Measurements from ENCODE around the gene MUSTN1. TPM values are rescaled to one million over a fixed set of nuclear protein-coding genes. Genes with fewer than 3 reads are reported as not detected.

Gene MUSTN1
- 1.4 TPM in 1 of 2 replicates, not detected in the other for total RNA-seq

DNA sequence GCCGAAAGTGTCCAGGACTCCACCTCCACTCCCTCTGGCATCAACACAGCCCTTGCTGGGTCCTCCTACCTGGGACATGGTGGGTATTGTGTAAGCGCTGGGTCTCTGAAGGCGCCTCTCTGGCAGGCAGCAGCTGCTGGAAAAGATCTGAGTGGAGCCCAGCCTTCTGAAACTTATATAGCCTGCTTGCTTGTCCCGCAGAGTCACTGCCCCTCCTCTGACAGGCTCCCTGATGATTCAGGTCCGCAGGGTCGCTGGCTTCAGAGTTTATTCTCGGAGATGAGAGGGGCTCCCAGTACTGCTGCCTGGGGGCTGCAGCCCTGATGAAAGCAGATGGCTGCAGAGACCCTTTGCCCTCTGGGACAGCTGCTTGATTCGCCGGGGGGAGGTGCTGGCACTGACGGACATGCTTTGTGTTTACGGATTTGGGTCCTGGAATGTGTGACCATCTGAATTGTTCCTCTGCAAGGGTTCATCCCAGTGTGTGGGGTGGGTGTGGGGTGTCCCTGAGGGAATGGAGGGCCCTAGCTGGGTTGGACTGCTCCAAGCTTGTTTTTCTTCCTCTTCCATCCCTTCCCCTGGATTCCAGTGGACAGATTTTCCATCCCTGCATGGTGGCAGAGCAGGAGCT is at the start of gene MUSTN1:
Gene MUSTN1, minus strand, starts transcription at position 149 of the 631 bp plus-strand sequence. Its CDS starts 71 bp downstream, at position 78.
- Histone ChIP-seq H3K9me3 (ENCODE audit: low read depth, low read length) (no peaks in the 10 kb centered on the region), H3K79me2 (ENCODE audit: insufficient read depth, low read length) (no peaks in the 10 kb centered on the region), H3K27me3 (ENCODE audit: insufficient read depth, low read length) (no peaks in the 10 kb centered on the region), H3K4me2 (ENCODE audit: insufficient read depth, low read length) (no peak within 1 kb of the TSS), H3K4me1 (ENCODE audit: insufficient read depth, low read length) (peaks cover 21% of the 10 kb centered on the region), H3K27ac (ENCODE audit: low read depth, low read length) (no peak within 1 kb of the TSS), H4K20me1 (ENCODE audit: insufficient read depth, low read length) (peaks cover 12% of the 10 kb centered on the region), H3K4me3 (ENCODE audit: insufficient read depth, low read length) (no peak within 1 kb of the TSS), H3K36me3 (ENCODE audit: insufficient read depth, low read length) (peaks cover 3% of the 10 kb centered on the region), H2AFZ (ENCODE audit: low read length) (no peak within 1 kb of the TSS)
- TF ChIP-seq, protein P1, sequence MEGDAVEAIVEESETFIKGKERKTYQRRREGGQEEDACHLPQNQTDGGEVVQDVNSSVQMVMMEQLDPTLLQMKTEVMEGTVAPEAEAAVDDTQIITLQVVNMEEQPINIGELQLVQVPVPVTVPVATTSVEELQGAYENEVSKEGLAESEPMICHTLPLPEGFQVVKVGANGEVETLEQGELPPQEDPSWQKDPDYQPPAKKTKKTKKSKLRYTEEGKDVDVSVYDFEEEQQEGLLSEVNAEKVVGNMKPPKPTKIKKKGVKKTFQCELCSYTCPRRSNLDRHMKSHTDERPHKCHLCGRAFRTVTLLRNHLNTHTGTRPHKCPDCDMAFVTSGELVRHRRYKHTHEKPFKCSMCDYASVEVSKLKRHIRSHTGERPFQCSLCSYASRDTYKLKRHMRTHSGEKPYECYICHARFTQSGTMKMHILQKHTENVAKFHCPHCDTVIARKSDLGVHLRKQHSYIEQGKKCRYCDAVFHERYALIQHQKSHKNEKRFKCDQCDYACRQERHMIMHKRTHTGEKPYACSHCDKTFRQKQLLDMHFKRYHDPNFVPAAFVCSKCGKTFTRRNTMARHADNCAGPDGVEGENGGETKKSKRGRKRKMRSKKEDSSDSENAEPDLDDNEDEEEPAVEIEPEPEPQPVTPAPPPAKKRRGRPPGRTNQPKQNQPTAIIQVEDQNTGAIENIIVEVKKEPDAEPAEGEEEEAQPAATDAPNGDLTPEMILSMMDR (IDR thresholded peaks at IDR 0.05; ENCODE audit: extremely low read depth, low read depth, low read length) = no peak
- peak; percentile 54 for DNase-seq (ENCODE audit: insufficient read length, low spot score, missing footprints)

- Histone ChIP-seq H3K4me2 (ENCODE audit: insufficient read depth, low read length) (no peak overlapping the region), H3K36me3 (ENCODE audit: insufficient read depth, low read length) (no peaks in the 10 kb centered on the region), H4K20me1 (ENCODE audit: insufficient read depth, low read length) (peaks cover 9% of the 10 kb centered on the region), H3K4me1 (ENCODE audit: insufficient read depth, low read length) (no peaks in the 10 kb centered on the region), H3K79me2 (ENCODE audit: insufficient read depth, low read length) (peaks cover 13% of the 10 kb centered on the region), H2AFZ (ENCODE audit: low read length) (no peak overlapping the region), H3K27me3 (ENCODE audit: insufficient read depth, low read length) (no peaks in the 10 kb centered on the region), H3K9me3 (ENCODE audit: low read depth, low read length) (no peaks in the 10 kb centered on the region), H3K27ac (ENCODE audit: low read depth, low read length) (no peak overlapping the region), H3K4me3 (ENCODE audit: insufficient read depth, low read length) (no peak overlapping the region)
- no peak for DNase-seq (ENCODE audit: insufficient read length, low spot score, missing footprints)
- TF ChIP-seq, protein P1 (IDR thresholded peaks at IDR 0.05; ENCODE audit: extremely low read depth, low read depth, low read length) = no peak
Observed at GRCh38 chr3:52882377-52882776, 47.6 kb upstream of the MUSTN1 start.

GRCh38 chr3:52881871-52882270 is 47.1 kb upstream of the MUSTN1 start:
- Histone ChIP-seq H3K4me1 (ENCODE audit: insufficient read depth, low read length) (no peaks in the 10 kb centered on the region), H3K27me3 (ENCODE audit: insufficient read depth, low read length) (no peaks in the 10 kb centered on the region), H2AFZ (ENCODE audit: low read length) (no peak overlapping the region), H3K4me2 (ENCODE audit: insufficient read depth, low read length) (no peak overlapping the region), H3K36me3 (ENCODE audit: insufficient read depth, low read length) (no peaks in the 10 kb centered on the region), H3K79me2 (ENCODE audit: insufficient read depth, low read length) (peaks cover 8% of the 10 kb centered on the region), H3K4me3 (ENCODE audit: insufficient read depth, low read length) (no peak overlapping the region), H4K20me1 (ENCODE audit: insufficient read depth, low read length) (peaks cover 7% of the 10 kb centered on the region), H3K27ac (ENCODE audit: low read depth, low read length) (no peak overlapping the region), H3K9me3 (ENCODE audit: low read depth, low read length) (no peaks in the 10 kb centered on the region)
- peak; percentile 29 for DNase-seq (ENCODE audit: insufficient read length, low spot score, missing footprints)
- TF ChIP-seq, protein P1 (IDR thresholded peaks at IDR 0.05; ENCODE audit: extremely low read depth, low read depth, low read length) = no peak

DNA sequence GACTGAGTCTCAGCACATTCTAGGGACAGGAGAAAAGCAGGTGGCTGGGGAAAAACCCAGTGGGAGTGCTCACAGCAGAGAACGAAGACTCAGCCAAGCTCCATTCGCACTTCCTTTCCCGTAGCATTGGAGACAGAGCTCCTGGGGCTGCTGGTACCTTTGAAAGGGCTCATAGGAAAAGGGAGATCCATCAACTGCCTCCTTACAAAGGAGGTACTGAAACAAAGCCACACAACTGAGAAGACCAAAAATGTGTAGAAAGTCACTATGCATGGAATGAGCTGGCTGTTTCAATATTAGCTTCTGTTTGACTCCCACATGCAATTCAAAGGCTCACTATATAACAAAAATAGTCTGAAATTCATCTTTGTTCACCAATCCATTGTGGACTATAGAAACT is 45.7 kb upstream of the MUSTN1 start:
- no peaks in the 10 kb centered on the region for H3K27me3 ChIP-seq (ENCODE audit: insufficient read depth, low read length)
- TF ChIP-seq, protein P1 (IDR thresholded peaks at IDR 0.05; ENCODE audit: extremely low read depth, low read depth, low read length) = no peak
- no peaks in the 10 kb centered on the region for H3K9me3 ChIP-seq (ENCODE audit: low read depth, low read length)
- H3K36me3 ChIP-seq (ENCODE audit: insufficient read depth, low read length) = no peaks in the 10 kb centered on the region
- no peak overlapping the region for H3K27ac ChIP-seq (ENCODE audit: low read depth, low read length)
- H3K4me1 ChIP-seq (ENCODE audit: insufficient read depth, low read length) = no peaks in the 10 kb centered on the region
- peaks cover 15% of the 10 kb centered on the region for H4K20me1 ChIP-seq (ENCODE audit: insufficient read depth, low read length)
- H3K4me2 ChIP-seq (ENCODE audit: insufficient read depth, low read length) = no peak overlapping the region
- H3K79me2 ChIP-seq (ENCODE audit: insufficient read depth, low read length) = peaks cover 6% of the 10 kb centered on the region
- DNase-seq (ENCODE audit: insufficient read length, low spot score, missing footprints) = peak; percentile 29
- no peak overlapping the region for H3K4me3 ChIP-seq (ENCODE audit: insufficient read depth, low read length)
- no peak overlapping the region for H2AFZ ChIP-seq (ENCODE audit: low read length)

Measured in osteoblast (primary cell).